H9 (cell line): ENCODE results near the gene RFT1. TPM values are rescaled to one million over a fixed set of nuclear protein-coding genes. Genes with fewer than 3 reads are reported as not detected.

Experiments
- DNase-seq: peaks from one replicate; pipeline ENCODE4 v3.0.0-alpha.2; 2017
- H2AFZ ChIP-seq: one replicate; pipeline ENCODE4 v1.6.1; 2013; ENCODE audit warnings: mild to moderate bottlenecking, low read length, control low read depth, moderate library complexity
- H2AK5ac ChIP-seq: 2 replicates; pipeline ENCODE4 v1.6.1; 2013; ENCODE audit warnings: low read length, control low read depth, mixed read lengths; ENCODE audit not compliant: insufficient read length
- H2BK120ac ChIP-seq: one replicate; pipeline ENCODE4 v1.6.1; 2013; ENCODE audit warnings: low read depth, mild to moderate bottlenecking, low read length, control low read depth, inconsistent platforms; ENCODE audit not compliant: poor library complexity, severe bottlenecking
- H2BK12ac ChIP-seq: 2 replicates; pipeline ENCODE4 v1.6.1; 2013; ENCODE audit warnings: low read length, control low read depth, mixed read lengths, low read depth; ENCODE audit not compliant: insufficient read length
- H2BK15ac ChIP-seq: 2 replicates; pipeline ENCODE4 v1.6.1; 2013; ENCODE audit warnings: low read depth, low read length, control low read depth
- H2BK20ac ChIP-seq: one replicate; pipeline ENCODE4 v1.6.1; 2013; ENCODE audit warnings: low read depth, mild to moderate bottlenecking, low read length, control low read depth, inconsistent platforms; ENCODE audit not compliant: poor library complexity, severe bottlenecking
- H2BK5ac ChIP-seq: 2 replicates; pipeline ENCODE4 v1.6.1; 2013; ENCODE audit warnings: low read length, control low read depth, mixed read lengths; ENCODE audit not compliant: insufficient read length
- H3K14ac ChIP-seq: 2 replicates; pipeline ENCODE4 v1.6.1; 2013; ENCODE audit warnings: low read length, control low read depth; ENCODE audit not compliant: insufficient read depth
- H3K18ac ChIP-seq: 2 replicates; pipeline ENCODE4 v1.6.1; 2013; ENCODE audit warnings: low read depth, mild to moderate bottlenecking, mixed read lengths, low read length, control low read depth; ENCODE audit not compliant: insufficient read length
- H3K23ac ChIP-seq: 2 replicates; pipeline ENCODE4 v1.6.1; 2013; ENCODE audit warnings: low read length, control low read depth, mixed read lengths, low read depth; ENCODE audit not compliant: insufficient read length
- H3K23me2 ChIP-seq: 2 replicates; pipeline ENCODE4 v1.6.1; 2013; ENCODE audit warnings: low read depth, mild to moderate bottlenecking, mixed read lengths, low read length, control low read depth; ENCODE audit not compliant: insufficient read length, poor library complexity, severe bottlenecking
- H3K27ac ChIP-seq: 2 replicates; pipeline ENCODE4 v1.5.1; 2013; ENCODE audit warnings: low read length, control low read depth, mixed read lengths, low read depth; ENCODE audit not compliant: insufficient read length
- H3K27me3 ChIP-seq: 2 replicates; pipeline ENCODE4 v1.6.1; 2013; ENCODE audit warnings: low read length, control low read depth, inconsistent platforms; ENCODE audit not compliant: insufficient read depth
- H3K4ac ChIP-seq: 2 replicates; pipeline ENCODE4 v1.6.1; 2013; ENCODE audit warnings: low read depth, mild to moderate bottlenecking, control low read depth, inconsistent platforms, low read length, moderate library complexity
- H3K4me1 ChIP-seq: 2 replicates; pipeline ENCODE4 v1.6.1; 2013; ENCODE audit warnings: low read length, control low read depth, inconsistent platforms; ENCODE audit not compliant: insufficient read depth
- H3K4me2 ChIP-seq: 2 replicates; pipeline ENCODE4 v1.6.1; 2013; ENCODE audit warnings: low read length, control low read depth, mixed read lengths; ENCODE audit not compliant: insufficient read length, insufficient read depth
- H3K56ac ChIP-seq: 2 replicates; pipeline ENCODE4 v1.6.1; 2013; ENCODE audit warnings: low read depth, mild to moderate bottlenecking, mixed read lengths, low read length, control low read depth; ENCODE audit not compliant: insufficient read length
- H3K79me1 ChIP-seq: 2 replicates; pipeline ENCODE4 v1.6.1; 2013; ENCODE audit warnings: low read depth, mild to moderate bottlenecking, moderate library complexity, low read length, control low read depth, inconsistent platforms; ENCODE audit not compliant: insufficient read depth, poor library complexity, severe bottlenecking
- H3K79me2 ChIP-seq: 2 replicates; pipeline ENCODE4 v1.6.1; 2013; ENCODE audit warnings: low read length, control low read depth, inconsistent platforms; ENCODE audit not compliant: insufficient read depth
- H3K9ac ChIP-seq: 2 replicates; pipeline ENCODE4 v1.6.1; 2013; ENCODE audit warnings: low read length, control low read depth, mixed read lengths; ENCODE audit not compliant: insufficient read length; ENCODE audit errors: extremely low read depth
- H3K9me3 ChIP-seq: one replicate; pipeline ENCODE4 v1.6.1; 2013; ENCODE audit warnings: low read depth, low read length, inconsistent platforms; ENCODE audit not compliant: control insufficient read depth
- H3T11ph ChIP-seq: one replicate; pipeline ENCODE4 v1.6.1; 2013; ENCODE audit warnings: mild to moderate bottlenecking, low read length, control low read depth, inconsistent platforms
- H4K20me1 ChIP-seq: one replicate; pipeline ENCODE4 v1.6.1; 2013; ENCODE audit not compliant: control insufficient read depth, insufficient read length, insufficient read depth
- H4K5ac ChIP-seq: 2 replicates; pipeline ENCODE4 v1.6.1; 2013; ENCODE audit warnings: low read depth, mild to moderate bottlenecking, mixed read lengths, low read length, control low read depth; ENCODE audit not compliant: insufficient read length
- H4K8ac ChIP-seq: replicated peaks from 2 replicates; pipeline ENCODE4 v1.6.1; 2013; ENCODE audit warnings: low read length, control low read depth, mixed read lengths, low read depth; ENCODE audit not compliant: insufficient read length
- H4K91ac ChIP-seq: 2 replicates; pipeline ENCODE4 v1.6.1; 2013; ENCODE audit warnings: low read depth, mild to moderate bottlenecking, moderate library complexity, mixed read lengths, low read length, control low read depth; ENCODE audit not compliant: insufficient read length
- H3K27ac Mint-ChIP-seq, 3 experiments: 2 replicates in 2 of 3; 3 replicates in 1 of 3; pipeline ENCODE4 v1.8.0; 2020 to 2021; ENCODE audit warnings: mixed read lengths in 3 of 3, mild to moderate bottlenecking in 1 of 3, moderate library complexity in 1 of 3
- H3K27me3 Mint-ChIP-seq: 2 replicates; pipeline ENCODE4 v1.8.0; 2021; ENCODE audit warnings: low read depth, mild to moderate bottlenecking, moderate library complexity, mixed read lengths
- H3K36me3 Mint-ChIP-seq, 3 experiments: 2 replicates in 2 of 3; 3 replicates in 1 of 3; pipeline ENCODE4 v1.8.0; 2020 to 2021; ENCODE audit warnings: low read depth in 3 of 3, mixed read lengths in 3 of 3; ENCODE audit not compliant: insufficient read depth in 1 of 3
- H3K4me1 Mint-ChIP-seq, 2 experiments: 2 replicates each; pipeline ENCODE4 v1.8.0; 2020; ENCODE audit warnings: mixed read lengths in 2 of 2
- H3K4me3 Mint-ChIP-seq, 2 experiments: 2 replicates in 1 of 2; 3 replicates in 1 of 2; pipeline ENCODE4 v1.8.0; 2020 to 2021; ENCODE audit warnings: mild to moderate bottlenecking in 2 of 2, mixed read lengths in 2 of 2, moderate library complexity in 1 of 2
- H3K9me3 Mint-ChIP-seq, 2 experiments: 2 replicates in 1 of 2; 3 replicates in 1 of 2; pipeline ENCODE4 v1.8.0; 2020; ENCODE audit warnings: mild to moderate bottlenecking in 2 of 2, mixed read lengths in 2 of 2, moderate library complexity in 1 of 2
- WGBS: extraction: QIAGEN DNeasy Blood & Tissue Kit; methylation state at CpG from one replicate; pipeline ENCODE4 v1.1.7; 2013; ENCODE audit warnings: missing lambda C conversion rate, low lambda C conversion rate, mixed read lengths; ENCODE audit not compliant: insufficient read length; ENCODE audit errors: extremely low coverage; 5-methylcytosine and 5-hydroxymethylcytosine counted together
- total RNA-seq: library from RNA; stranded (reverse); gene quantifications from 2 replicates; pipeline ENCODE4 v1.2.1, GENCODE V29; 2021
- TF ChIP-seq, protein P1 (sequence below): fragments of 200-600 bp; sonication (generic); conservative IDR thresholded peaks from 3 replicates; pipeline ENCODE4 v1.8.0; 2021; ENCODE audit warnings: antibody characterized with exemption, mild to moderate bottlenecking

RFT1 gene
- total RNA-seq, 1 experiment from 2014 or later, result 24.1 TPM

DNA sequence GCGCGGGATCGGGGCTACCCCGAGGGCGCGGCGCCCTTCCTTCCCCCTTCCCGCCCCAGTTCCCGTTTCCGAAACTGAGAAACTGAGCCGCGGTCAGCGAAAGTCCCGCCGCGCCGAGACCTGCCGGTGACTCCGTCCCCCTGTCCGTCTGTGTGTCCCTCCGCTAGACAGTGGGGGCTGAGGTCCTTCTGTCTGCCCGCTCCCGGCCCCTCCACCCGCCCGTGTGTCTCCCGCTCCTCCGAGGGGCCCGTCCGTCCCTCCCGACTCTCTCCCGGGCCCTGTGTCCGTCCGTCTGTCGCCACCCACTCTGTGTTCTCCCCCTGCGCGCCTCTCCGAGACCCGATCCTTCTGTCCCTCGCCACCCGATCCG, 31.2 kb upstream of the RFT1 start:
- Histone ChIP-seq H3K27ac (no peak overlapping the region), H2BK20ac (no peak overlapping the region), H3K27me3 (no peaks in the 10 kb centered on the region; the same call in 1 of the 2 replicates), H3K14ac (0 out of 2 replicates have a peak overlapping the region, but pooled peaks have one; percentile 10), H2BK5ac (no peak overlapping the region), H4K91ac (no peak overlapping the region), H3K23ac (no peak overlapping the region), H3K79me1 (no peaks in the 10 kb centered on the region), H3K9ac (peak overlapping the region; percentile 32), H3K4me1 (peaks cover 12% of the 10 kb centered on the region; the same call in 1 of the 2 replicates), H3K79me2 (no peaks in the 10 kb centered on the region), H3K56ac (no peak overlapping the region), H3K9me3 (no peaks in the 10 kb centered on the region), H2BK12ac (no peak overlapping the region), H3T11ph (no peak overlapping the region), H2BK120ac (no peak overlapping the region), H2BK15ac (no peak overlapping the region), H2AK5ac (no peak overlapping the region), H3K4ac (no peak overlapping the region), H4K20me1 (peaks cover 2% of the 10 kb centered on the region), H3K23me2 (peaks cover 4% of the 10 kb centered on the region), H2AFZ (no peak overlapping the region), H3K4me2 (peak overlapping the region; percentile 55), H4K8ac (no peak overlapping the region), H4K5ac (no peak overlapping the region), H3K18ac (no peak overlapping the region)
- Mint-ChIP-seq H3K27ac (0 out of 7 replicates have a peak overlapping the region, but pooled peaks of 1 of the 3 experiments have one; percentile 84), H3K4me3 (peak overlapping the region; percentile 91 to 96), H3K9me3 (no peaks in the 10 kb centered on the region), H3K27me3 (peaks cover 12% of the 10 kb centered on the region), H3K36me3 (no peaks in the 10 kb centered on the region; a peak in 1 of 7 replicates), H3K4me1 (peaks cover 38 to 44% of the 10 kb centered on the region in 2 experiments)
- TF ChIP-seq, protein P1, sequence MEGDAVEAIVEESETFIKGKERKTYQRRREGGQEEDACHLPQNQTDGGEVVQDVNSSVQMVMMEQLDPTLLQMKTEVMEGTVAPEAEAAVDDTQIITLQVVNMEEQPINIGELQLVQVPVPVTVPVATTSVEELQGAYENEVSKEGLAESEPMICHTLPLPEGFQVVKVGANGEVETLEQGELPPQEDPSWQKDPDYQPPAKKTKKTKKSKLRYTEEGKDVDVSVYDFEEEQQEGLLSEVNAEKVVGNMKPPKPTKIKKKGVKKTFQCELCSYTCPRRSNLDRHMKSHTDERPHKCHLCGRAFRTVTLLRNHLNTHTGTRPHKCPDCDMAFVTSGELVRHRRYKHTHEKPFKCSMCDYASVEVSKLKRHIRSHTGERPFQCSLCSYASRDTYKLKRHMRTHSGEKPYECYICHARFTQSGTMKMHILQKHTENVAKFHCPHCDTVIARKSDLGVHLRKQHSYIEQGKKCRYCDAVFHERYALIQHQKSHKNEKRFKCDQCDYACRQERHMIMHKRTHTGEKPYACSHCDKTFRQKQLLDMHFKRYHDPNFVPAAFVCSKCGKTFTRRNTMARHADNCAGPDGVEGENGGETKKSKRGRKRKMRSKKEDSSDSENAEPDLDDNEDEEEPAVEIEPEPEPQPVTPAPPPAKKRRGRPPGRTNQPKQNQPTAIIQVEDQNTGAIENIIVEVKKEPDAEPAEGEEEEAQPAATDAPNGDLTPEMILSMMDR, result no peak
- no peak for DNase-seq
- WGBS, result no CpG with 5 or more reads among the region's 41 CpGs
